H1 (cell line): Measurements from ENCODE around the gene DELE1. TPM values are rescaled to one million over a fixed set of nuclear protein-coding genes. Genes with fewer than 3 reads are reported as not detected.

ENCODE experiments used
- CHD7 ChIP-seq: fragments of 300-600 bp; sonication (generic); IDR thresholded peaks from 2 replicates; pipeline ENCODE4 v1.7.1; 2012; ENCODE audit warnings: low read length, moderate library complexity, mild to moderate bottlenecking, inconsistent platforms; ENCODE audit not compliant: insufficient replicate concordance
- polyA plus RNA-seq, 7 experiments: library from polyadenylated mRNA; depleted of rRNA in 3 of 7; stranded (reverse) in 5 of 7; unstranded in 2 of 7; fragments of >200 nt in 5 of 7; fragments of 200-250 nt in 2 of 7; gene quantifications; 1 replicate in 5 of 7; 2 replicates in 1 of 7; 4 replicates in 1 of 7; pipeline versions ENCODE4 v1.2.1 to v1.2.3, GENCODE V29; 2011 to 2013; ENCODE audit warnings: missing spikeins in 2 of 7, mixed read lengths in 2 of 7
- total RNA-seq: library from RNA; stranded (reverse); fragmentation: NEBNext Ultra II Directional; extraction: Animal tissue kit (Norgen Biotek cat#: 25700); gene quantifications from 2 replicates; pipeline ENCODE4 v1.2.1, GENCODE V29; 2021

DELE1 gene
- total and polyA plus RNA-seq, 2 of the 8 experiments (the other 6 are each of a cell fraction or from before 2014, with no cell fraction given) = 61.4 to 114 TPM

DNA sequence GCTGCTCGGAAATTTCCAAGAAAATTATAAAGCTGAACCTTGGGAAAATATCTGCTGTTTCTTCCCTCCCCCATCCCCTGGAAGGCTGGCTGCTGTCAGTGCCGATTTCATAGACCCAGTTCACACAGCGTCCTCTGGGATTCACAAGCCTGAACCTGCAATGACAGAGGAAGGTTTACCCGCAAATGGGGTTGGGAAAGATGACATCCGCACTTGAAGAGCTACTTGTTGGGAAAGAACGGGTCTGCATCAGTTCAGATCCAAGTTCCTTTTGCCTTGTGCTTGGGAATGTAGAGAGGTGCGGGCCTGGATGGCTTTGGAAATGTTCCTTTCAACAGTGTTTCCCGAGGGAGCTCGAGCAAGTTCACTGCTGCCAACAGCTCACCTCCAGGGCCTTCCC, 20.4 kb downstream of the DELE1 start (continued):
- TF ChIP-seq CHD7 = no peak
